ENCODE measurements around the gene PCDHGC5. TPM values are rescaled to one million over a fixed set of nuclear protein-coding genes. Genes with fewer than 3 reads are reported as not detected.
A peak's percentile ranks its signal among the peaks of the same experiment; 100 is the strongest.

Gene PCDHGC5
- total RNA-seq, 2 experiments from 2014 or later: not detected

DNA sequence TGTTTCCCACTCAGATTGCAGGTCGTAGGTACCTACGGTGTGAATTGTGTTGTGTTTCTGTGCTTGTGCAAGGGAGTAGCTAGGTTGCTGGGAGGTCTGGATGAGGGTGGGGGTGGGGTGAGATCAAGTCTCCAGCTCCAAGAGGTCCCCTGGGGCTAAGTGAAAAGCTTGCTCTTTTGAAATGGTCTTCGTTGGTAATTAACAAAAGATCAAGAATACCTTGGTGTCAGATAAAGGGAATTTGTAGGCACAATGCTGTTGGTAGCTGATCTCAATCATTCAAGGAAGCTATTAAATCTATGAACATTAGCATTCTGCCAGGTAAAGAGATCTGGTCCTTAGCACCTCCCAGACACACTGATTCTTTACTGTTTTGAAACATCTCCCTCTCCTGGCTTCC, 5.0 kb upstream of the PCDHGC5 start:
- no peak overlapping the region for H3K4me3 Mint-ChIP-seq
- ChIA-PET CTCF (interaction anchor here (0.6 kb wide), 4 partner anchors 62 to 744 kb away, joined by 3 read pairs; no protein-coding TSS in a partner anchor), POLR2A (no interaction called here)
- no peaks in the 10 kb centered on the region for H3K9me3 Mint-ChIP-seq
- no peaks in the 10 kb centered on the region for H3K36me3 Mint-ChIP-seq (ENCODE audit: low read depth)
- no peak overlapping the region for H3K27ac Mint-ChIP-seq
- no peak for DNase-seq
- H3K27me3 Mint-ChIP-seq: peaks cover 73% of the 10 kb centered on the region
- no peaks in the 10 kb centered on the region for H3K4me1 Mint-ChIP-seq

DNA sequence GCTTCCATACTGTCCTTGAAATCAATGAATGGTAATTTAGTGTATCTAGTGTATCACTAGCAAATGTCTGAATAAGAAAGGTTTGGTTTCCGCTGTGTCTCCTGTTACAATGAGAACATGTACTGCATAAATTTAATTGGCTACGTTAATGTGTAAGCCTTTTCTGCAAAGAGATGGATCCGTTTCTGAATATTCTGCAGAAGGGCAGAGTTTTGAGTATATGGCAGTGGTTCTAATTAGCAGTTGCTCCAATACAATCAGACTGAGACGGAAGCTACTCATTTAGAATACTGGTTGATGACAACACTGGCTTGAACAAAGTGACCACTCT, 4.6 kb upstream of the PCDHGC5 start:
- DNase-seq: no peak
- Mint-ChIP-seq H3K27me3 (peaks cover 74% of the 10 kb centered on the region), H3K9me3 (no peaks in the 10 kb centered on the region), H3K4me3 (no peak overlapping the region), H3K4me1 (no peaks in the 10 kb centered on the region), H3K27ac (no peak overlapping the region), H3K36me3 (ENCODE audit: low read depth) (no peaks in the 10 kb centered on the region)
- ChIA-PET CTCF (interaction anchor here (0.6 kb wide), 1 partner anchor 149 kb away, joined by 3 read pairs; no protein-coding TSS in a partner anchor), POLR2A (no interaction called here)

GRCh38 chr5:141484641-141485311, 4.1 kb upstream of the PCDHGC5 start, which contains the start of gene PCDHGC4:
PCDHGC4 (plus strand) TSS chr5:141485030; CDS start chr5:141485174, 144 bp downstream.
- H3K27ac Mint-ChIP-seq: no peak within 1 kb of the TSS
- POLR2A ChIA-PET: no interaction called here

GRCh38 chr5:141485321-141486055, 3.4 kb upstream of the PCDHGC5 start:
- H3K9me3 Mint-ChIP-seq: no peaks in the 10 kb centered on the region
- DNase-seq: no peak
- peaks cover 73% of the 10 kb centered on the region for H3K27me3 Mint-ChIP-seq
- POLR2A ChIA-PET: no interaction called here
- no peak overlapping the region for H3K27ac Mint-ChIP-seq
- H3K4me1 Mint-ChIP-seq: no peaks in the 10 kb centered on the region
- CTCF ChIA-PET: interaction anchor here (0.9 to 1.9 kb wide), 4 partner anchors 10 to 27 kb away, joined by 3 to 6 read pairs (median 4); partner anchors contain the start of gene PCDHGC3
- H3K4me3 Mint-ChIP-seq: no peak overlapping the region
- H3K36me3 Mint-ChIP-seq (ENCODE audit: low read depth): no peaks in the 10 kb centered on the region

More at GRCh38 chr5:141484641-141485311, 4.1 kb upstream of the PCDHGC5 start, which contains the start of gene PCDHGC4:
- peaks cover 73% of the 10 kb centered on the region for H3K27me3 Mint-ChIP-seq
- no peaks in the 10 kb centered on the region for H3K4me1 Mint-ChIP-seq
- CTCF ChIA-PET: interaction anchor here (0.9 to 1.9 kb wide), 4 partner anchors 9 to 28 kb away, joined by 3 to 6 read pairs (median 4); partner anchors contain the start of gene PCDHGC3
- H3K4me3 Mint-ChIP-seq: no peak within 1 kb of the TSS
- no peaks in the 10 kb centered on the region for H3K36me3 Mint-ChIP-seq (ENCODE audit: low read depth)
- no peak for DNase-seq
- H3K9me3 Mint-ChIP-seq: no peaks in the 10 kb centered on the region

- CTCF ChIA-PET: interaction anchor here (0.9 to 1.9 kb wide), 4 partner anchors 10 to 27 kb away, joined by 3 to 6 read pairs (median 4); partner anchors contain the start of gene PCDHGC3
- Mint-ChIP-seq H3K9me3 (no peaks in the 10 kb centered on the region), H3K27ac (no peak overlapping the region), H3K4me3 (no peak overlapping the region), H3K27me3 (peaks cover 79% of the 10 kb centered on the region), H3K36me3 (ENCODE audit: low read depth) (no peaks in the 10 kb centered on the region), H3K4me1 (no peaks in the 10 kb centered on the region)
- POLR2A ChIA-PET: no interaction called here
- no peak for DNase-seq
Observed at GRCh38 chr5:141486091-141486490, 2.8 kb upstream of the PCDHGC5 start.

- DNase-seq: no peak
- peaks cover 81% of the 10 kb centered on the region for H3K27me3 Mint-ChIP-seq
- no peak overlapping the region for H3K27ac Mint-ChIP-seq
- no peak overlapping the region for H3K4me3 Mint-ChIP-seq
- peaks cover 2% of the 10 kb centered on the region for H3K4me1 Mint-ChIP-seq
- ChIA-PET POLR2A (no interaction called here), CTCF (interaction anchor here (0.5 to 1.2 kb wide), 3 partner anchors 11 to 20 kb away, joined by 3 read pairs; no protein-coding TSS in a partner anchor)
- H3K36me3 Mint-ChIP-seq (ENCODE audit: low read depth): peaks cover 2% of the 10 kb centered on the region
- peaks cover 2% of the 10 kb centered on the region for H3K9me3 Mint-ChIP-seq
Observed at GRCh38 chr5:141487131-141487530, 1.8 kb upstream of the PCDHGC5 start.

- Mint-ChIP-seq H3K4me3 (no peak overlapping the region), H3K4me1 (peaks cover 2% of the 10 kb centered on the region), H3K9me3 (peaks cover 2% of the 10 kb centered on the region), H3K36me3 (ENCODE audit: low read depth) (peaks cover 2% of the 10 kb centered on the region), H3K27ac (no peak overlapping the region), H3K27me3 (peaks cover 80% of the 10 kb centered on the region)
- ChIA-PET CTCF (interaction anchor here (0.6 to 1.0 kb wide), 2 partner anchors 14 to 68 kb away, joined by 3 to 4 read pairs; partner anchors contain the start of gene PCDHGC3), POLR2A (no interaction called here)
- no peak for DNase-seq
Observed at GRCh38 chr5:141489841-141490240, 960 bp downstream of the PCDHGC5 start.

GRCh38 chr5:141490271-141490670, 1.4 kb downstream of the PCDHGC5 start:
- DNase-seq: no peak
- H3K9me3 Mint-ChIP-seq: peaks cover 2% of the 10 kb centered on the region
- H3K27ac Mint-ChIP-seq: no peak overlapping the region
- ChIA-PET POLR2A (no interaction called here), CTCF (interaction anchor here (1.0 kb wide), 1 partner anchor 68 kb away, joined by 3 read pairs; no protein-coding TSS in a partner anchor)
- H3K36me3 Mint-ChIP-seq (ENCODE audit: low read depth): peaks cover 2% of the 10 kb centered on the region
- peaks cover 3% of the 10 kb centered on the region for H3K4me1 Mint-ChIP-seq
- H3K4me3 Mint-ChIP-seq: no peak overlapping the region
- peaks cover 79% of the 10 kb centered on the region for H3K27me3 Mint-ChIP-seq

GRCh38 chr5:141490771-141491170, 1.9 kb downstream of the PCDHGC5 start:
- no peak for DNase-seq
- ChIA-PET POLR2A (no interaction called here), CTCF (interaction anchor here (2.9 kb wide), 1 partner anchor 21 kb away, joined by 13 read pairs; no protein-coding TSS in a partner anchor)
- Mint-ChIP-seq H3K27ac (no peak overlapping the region), H3K4me3 (no peak overlapping the region), H3K27me3 (peaks cover 79% of the 10 kb centered on the region), H3K9me3 (peaks cover 2% of the 10 kb centered on the region), H3K36me3 (ENCODE audit: low read depth) (peaks cover 2% of the 10 kb centered on the region), H3K4me1 (peaks cover 6% of the 10 kb centered on the region)

- Mint-ChIP-seq H3K9me3 (peaks cover 2% of the 10 kb centered on the region), H3K27ac (peak overlapping the region; percentile 60), H3K4me3 (peak overlapping the region; percentile 36), H3K4me1 (peaks cover 6% of the 10 kb centered on the region), H3K27me3 (peaks cover 77% of the 10 kb centered on the region), H3K36me3 (ENCODE audit: low read depth) (peaks cover 2% of the 10 kb centered on the region)
- no peak for DNase-seq
- POLR2A ChIA-PET: no interaction called here
- CTCF ChIA-PET: interaction anchor here (1.2 to 2.9 kb wide), 3 partner anchors 16 to 53 kb away, joined by 3 to 13 read pairs (median 7); no protein-coding TSS in a partner anchor
Observed at GRCh38 chr5:141491323-141492167, 2.7 kb downstream of the PCDHGC5 start.

DNA sequence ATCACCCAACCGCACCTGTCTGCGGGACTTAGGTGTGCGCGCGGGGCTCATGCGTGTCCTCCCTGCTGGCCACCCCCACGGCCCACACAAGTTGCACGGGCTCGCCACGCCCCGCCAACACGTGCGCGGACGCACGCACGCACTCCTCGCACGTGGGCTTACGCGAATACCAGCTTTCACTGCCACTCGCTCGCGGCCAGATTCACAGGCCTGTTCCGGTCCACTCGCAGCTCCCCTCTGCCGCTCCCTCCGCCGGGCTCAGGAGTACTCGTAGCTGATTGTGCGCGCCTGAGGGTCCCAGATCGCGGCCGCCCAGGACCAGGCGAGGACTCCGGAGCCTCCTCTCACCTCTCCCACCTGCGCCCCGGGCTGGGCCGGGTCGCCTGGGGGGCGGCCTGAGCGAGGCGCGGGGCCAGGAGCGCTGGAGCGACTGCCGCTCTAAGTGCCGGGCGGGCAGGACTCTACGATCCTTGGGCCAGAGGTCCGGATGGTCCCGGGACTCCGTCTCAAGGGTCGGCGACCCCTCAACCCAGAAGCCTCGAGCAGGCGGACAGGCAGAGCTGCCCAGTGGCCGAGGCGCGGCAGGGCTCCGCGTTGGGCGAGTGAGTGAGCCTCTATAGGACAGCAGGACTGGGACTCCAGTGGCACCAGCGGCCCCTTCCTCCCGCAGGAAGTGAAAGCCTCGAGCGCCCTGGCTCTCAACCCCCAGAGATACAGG, 3.4 kb downstream of the PCDHGC5 start:
- peaks cover 2% of the 10 kb centered on the region for H3K9me3 Mint-ChIP-seq
- POLR2A ChIA-PET: no interaction called here
- peak overlapping the region; percentile 60 for H3K27ac Mint-ChIP-seq

More for the DNA sequence above, 3.4 kb downstream of the PCDHGC5 start:
- CTCF ChIA-PET: interaction anchor here (0.9 to 2.9 kb wide), 5 partner anchors 9 to 54 kb away, joined by 3 to 13 read pairs (median 4); no protein-coding TSS in a partner anchor
- DNase-seq: no peak
- H3K27me3 Mint-ChIP-seq: peaks cover 69% of the 10 kb centered on the region
- peaks cover 2% of the 10 kb centered on the region for H3K36me3 Mint-ChIP-seq (ENCODE audit: low read depth)
- H3K4me1 Mint-ChIP-seq: peaks cover 6% of the 10 kb centered on the region
- peak overlapping the region; percentile 36 for H3K4me3 Mint-ChIP-seq

Data from activated CD4-positive, alpha-beta T cell treated with anti-CD3 and anti-CD28 coated beads, Interleukin-2, amount 10 ng/mL, durations not matched to agents 7 days and 5 days (primary cell).